HG03457 (cell line): ENCODE measurements around the gene OR10G4.
"Not testable (repeated sequence)": the region's sequence is repeated elsewhere in the genome, so short reads cannot be mapped to it uniquely, and the experiment has no call there.

Experiments
- ATAC-seq: cut with Tn5 transposase; IDR thresholded peaks from one replicate; pipeline ENCODE4 v1.9.1; 2021; ENCODE audit warnings: moderate number of reproducible peaks; ENCODE audit not compliant: unreplicated experiment

The OR10G4 gene, protein sequence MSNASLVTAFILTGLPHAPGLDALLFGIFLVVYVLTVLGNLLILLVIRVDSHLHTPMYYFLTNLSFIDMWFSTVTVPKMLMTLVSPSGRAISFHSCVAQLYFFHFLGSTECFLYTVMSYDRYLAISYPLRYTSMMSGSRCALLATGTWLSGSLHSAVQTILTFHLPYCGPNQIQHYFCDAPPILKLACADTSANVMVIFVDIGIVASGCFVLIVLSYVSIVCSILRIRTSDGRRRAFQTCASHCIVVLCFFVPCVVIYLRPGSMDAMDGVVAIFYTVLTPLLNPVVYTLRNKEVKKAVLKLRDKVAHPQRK

DNA sequence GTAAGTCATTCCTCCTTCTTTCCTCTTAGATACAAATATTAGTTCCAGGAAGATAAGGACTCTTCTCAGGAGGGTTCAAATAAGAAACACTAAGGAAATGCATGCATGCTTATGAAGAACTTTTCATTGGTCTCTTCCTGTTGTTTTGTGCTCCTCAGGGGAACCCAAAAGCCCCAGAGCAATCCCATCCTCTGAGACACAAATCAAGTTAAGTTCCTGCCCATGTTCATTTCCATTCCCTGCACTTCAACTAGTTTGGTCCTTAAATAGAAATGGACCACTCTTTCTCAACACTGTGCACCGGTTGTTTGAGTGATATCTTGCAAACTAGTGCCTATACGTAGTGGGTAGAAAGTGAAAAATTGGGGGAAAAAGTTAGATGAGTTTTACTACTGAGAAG, at the start of gene OR10G4:
TSS of gene OR10G4 (plus strand) at position 301 of the 400 bp plus-strand sequence. CDS start 2,578 bp downstream, outside the sequence.
- ATAC-seq: no peak

DNA sequence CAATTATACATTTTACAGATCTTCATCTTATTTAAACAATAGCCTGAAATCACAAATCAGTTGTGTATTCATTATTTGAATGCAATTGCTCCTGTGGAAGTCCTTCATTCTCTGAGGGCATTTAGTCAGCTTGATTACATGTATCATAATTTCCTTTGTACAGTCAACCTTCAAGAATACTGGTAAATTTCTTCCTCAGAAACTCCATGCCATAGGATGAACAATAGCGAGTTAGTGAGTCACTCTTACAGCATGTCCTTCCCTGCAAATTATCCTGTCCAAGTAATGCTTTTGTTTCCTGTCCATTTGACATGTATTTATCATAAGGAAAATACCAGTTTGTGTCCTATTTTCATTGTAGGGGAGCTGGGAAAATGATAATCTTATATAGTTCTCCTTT, 39.0 kb upstream of the OR10G4 start:
- no peak for ATAC-seq

DNA sequence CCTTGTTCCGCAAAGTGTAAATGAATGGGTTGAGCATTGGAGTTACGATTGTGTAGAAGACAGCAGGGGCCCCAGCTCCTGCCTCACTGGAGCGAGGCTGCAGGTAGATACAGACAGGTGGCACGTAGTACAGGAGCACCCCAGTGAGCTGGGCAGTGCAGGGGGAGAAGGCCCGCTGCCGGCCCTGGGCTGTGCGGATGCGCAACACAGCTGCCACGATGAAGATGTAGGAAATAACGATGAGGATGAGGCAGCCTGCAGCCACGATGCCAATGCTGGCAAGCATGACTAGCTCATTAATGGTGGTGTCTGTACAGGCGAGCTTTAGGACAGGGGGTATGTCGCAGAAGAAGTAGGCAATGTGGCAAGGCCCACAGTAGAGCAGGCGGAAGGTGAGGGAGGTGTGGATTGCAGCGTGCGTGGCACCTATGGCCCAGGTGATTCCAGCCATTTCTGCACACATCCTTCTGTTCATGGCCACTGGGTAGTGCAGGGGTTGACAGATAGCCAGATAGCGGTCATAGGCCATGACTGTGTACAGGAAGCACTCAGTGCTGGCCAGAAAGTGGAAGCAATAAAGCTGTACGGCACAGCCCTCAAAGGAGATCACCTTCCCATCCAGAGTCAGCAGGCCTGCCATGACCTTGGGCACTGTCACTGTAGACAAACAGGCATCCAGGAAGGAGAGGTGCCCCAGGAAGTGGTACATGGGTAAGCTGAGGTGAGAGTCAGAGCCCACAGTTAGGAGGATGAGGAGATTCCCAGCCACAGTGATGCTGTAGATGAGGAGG, 35.8 kb upstream of the OR10G4 start:
- no peak for ATAC-seq

DNA sequence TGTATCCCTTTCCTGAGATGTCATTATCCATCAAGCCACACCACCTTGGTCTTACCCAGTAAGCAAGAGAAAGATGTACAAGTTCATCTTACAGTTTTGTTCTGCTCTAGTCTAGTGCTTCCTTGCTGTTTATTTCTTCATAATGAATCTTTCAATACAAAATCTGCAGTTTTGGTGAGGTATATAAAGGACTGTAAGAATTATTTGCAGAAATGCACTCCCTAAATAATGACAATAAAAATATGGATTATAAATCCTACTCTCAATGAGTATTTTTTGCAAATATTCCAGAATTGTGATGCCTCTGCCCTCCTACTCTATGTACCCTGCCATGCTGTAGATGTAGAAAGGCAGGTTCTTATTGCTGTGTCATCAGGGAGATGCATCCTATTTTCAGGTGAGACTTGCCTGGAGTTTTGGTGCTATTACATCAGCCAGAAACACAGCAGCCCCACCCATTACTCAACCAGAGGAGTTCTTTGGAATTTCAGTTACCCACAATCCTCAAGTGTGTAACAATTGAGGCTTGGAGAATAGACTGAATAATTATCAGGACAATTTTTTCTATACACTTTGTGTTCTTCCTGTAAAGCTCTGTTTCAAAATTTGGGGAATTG, 35.0 kb upstream of the OR10G4 start, which contains the start of gene OR10S1:
TSS of gene OR10S1 (minus strand) at position 51 of the 617 bp plus-strand sequence. CDS start 117 bp downstream, outside the sequence.
- no peak for ATAC-seq

DNA sequence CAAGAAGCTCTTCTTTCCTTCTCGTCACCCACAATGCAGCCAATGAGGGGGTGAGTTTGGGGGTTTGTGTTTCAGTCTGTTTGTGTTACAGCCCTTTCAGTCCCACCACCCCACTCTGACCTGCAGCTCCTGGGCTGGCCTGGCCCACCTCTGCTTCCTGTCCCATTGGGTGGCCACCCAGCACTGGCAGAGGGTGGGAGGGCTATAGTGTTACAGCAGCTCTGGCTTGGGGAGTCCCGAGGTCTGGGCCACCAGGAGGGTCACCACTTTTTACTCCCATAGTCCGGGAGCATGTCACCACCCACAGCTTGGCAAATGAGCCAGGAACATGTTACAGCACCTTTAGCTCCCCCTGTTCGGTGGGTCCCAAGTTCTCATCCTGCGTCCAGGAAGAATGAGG, 33.5 kb upstream of the OR10G4 start:
- ATAC-seq: no peak

DNA sequence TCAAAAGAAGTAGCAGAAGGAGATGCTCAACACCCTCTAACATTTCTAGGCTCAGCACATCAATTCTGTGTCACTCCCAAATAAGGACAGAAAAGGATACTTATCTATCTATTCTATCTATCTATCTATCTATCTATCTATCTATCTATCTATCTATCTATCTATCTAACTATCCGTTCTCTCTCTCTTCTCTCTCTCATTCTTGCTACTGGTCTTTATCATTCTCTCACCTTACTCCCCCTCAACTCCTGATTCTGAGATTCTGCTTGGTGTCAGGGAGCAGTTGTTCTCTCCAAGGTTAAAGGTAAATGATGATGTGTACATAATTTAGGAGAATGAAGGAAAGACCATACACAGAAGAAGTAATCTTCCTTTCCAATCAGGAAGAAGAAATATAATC, 17.7 kb upstream of the OR10G4 start, which contains the start of gene OR10G6:
TSS of gene OR10G6 (minus strand) at position 43 of the 400 bp plus-strand sequence. CDS start at position 43, 0 bp downstream.
- ATAC-seq: no peak

DNA sequence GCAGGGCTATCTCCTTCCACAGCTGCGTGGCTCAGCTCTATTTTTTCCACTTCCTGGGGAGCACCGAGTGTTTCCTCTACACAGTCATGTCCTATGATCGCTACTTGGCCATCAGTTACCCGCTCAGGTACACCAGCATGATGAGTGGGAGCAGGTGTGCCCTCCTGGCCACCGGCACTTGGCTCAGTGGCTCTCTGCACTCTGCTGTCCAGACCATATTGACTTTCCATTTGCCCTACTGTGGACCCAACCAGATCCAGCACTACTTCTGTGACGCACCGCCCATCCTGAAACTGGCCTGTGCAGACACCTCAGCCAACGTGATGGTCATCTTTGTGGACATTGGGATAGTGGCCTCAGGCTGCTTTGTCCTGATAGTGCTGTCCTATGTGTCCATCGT, 3.0 kb downstream of the OR10G4 start:
- ATAC-seq: not testable (repeated sequence)

DNA sequence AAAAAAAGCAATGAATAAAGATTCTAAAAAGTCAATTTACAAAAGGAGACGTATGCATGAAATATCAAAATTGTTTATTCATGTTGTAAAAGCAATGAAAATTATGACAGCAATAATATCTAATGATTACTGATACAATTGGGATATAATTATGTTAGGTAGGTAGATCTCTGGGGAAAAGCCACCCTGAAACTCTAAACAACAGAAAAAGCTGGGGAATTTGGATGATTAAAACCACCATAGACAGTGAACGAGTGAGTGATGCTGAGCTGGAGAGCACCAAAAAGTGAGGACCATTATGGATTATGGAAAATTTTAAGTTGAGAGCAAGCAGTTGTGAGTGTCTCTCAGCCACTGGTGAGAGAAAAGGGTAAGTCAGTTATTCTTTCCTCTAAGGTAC, 13.7 kb downstream of the OR10G4 start, which contains the start of gene OR10G8:
TSS of gene OR10G8 (plus strand) at position 301 of the 400 bp plus-strand sequence. CDS start 2,825 bp downstream, outside the sequence.
- ATAC-seq: no peak

DNA sequence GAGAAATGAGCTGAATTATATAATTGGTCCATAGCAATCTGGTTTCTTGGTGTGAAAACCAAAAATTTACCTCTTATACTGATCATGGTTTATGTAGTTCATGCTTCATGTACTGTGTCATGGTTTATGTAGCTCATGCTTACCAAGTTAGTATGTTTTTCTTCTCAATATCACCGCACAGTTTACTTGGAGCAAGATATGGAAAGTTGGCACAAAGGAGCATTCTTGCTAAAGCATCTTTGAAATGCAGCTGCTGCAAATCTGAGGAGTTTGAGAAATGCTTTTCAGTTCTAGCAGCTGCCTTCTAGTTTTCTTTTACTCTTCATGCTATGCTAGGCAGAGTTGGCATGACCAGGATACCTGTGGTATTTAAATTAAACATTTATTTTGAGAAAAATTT, 23.9 kb downstream of the OR10G4 start:
- ATAC-seq: no peak

DNA sequence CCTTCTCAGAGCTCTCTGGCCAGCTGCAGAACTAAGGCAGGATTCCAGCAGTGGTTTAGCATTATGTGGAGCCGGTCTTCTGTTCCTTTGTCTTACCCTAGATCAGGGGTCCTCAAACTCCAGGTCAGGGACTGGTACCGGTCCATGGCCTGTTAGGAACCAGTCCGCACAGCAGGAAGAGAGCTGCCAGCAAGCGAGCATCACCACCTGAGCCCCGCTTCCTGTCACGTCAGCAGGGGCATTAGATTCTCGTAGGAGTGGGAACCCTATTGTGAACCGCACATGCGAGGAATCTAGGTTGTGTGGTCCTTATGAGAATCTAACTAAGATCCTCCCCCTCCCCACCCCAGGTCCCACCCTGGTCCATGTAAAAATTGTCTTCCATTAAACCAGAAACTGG, 26.8 kb downstream of the OR10G4 start:
- no peak for ATAC-seq

DNA sequence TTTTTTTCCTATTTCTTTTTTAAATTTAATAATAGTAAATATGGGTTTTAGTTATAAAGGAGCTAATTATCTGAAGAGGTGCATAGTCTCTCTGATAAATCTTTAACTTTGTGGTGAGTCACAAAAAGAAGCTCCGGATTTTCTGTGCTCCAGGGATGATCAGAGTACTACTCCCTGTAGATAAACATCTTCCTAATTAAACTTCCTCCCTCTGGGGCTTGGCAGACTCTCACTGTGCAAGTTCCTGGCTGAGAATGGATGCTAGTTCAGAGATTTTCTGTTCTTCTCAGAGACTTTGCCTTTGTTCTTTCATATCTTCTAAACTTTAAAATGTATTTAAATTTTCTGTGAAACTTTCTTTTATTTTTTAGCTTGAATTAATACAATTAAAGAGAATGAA, 28.5 kb downstream of the OR10G4 start, which contains the start of gene OR10G7:
TSS of gene OR10G7 (minus strand) at position 72 of the 400 bp plus-strand sequence. CDS start 2,324 bp downstream, outside the sequence.
- ATAC-seq: no peak

DNA sequence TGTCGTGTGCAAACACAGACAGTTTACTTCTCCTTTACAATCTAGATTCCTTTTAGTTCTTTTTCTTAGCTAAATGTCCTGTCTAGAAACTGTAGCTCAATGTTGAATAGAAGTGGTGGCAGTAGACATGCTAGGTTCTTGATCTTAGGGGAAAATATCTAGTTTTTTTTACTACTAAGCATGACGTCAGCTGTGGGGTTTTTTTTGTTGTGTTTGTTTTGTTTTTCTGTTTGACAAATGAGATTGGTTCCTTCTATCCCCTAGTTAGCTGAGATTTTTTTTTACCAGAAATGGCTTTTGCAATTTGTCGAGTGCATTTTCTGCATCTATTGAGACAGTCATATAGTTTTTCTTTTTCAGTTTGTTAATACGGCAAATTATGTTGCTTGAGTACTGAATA, 30.6 kb downstream of the OR10G4 start:
- no peak for ATAC-seq

DNA sequence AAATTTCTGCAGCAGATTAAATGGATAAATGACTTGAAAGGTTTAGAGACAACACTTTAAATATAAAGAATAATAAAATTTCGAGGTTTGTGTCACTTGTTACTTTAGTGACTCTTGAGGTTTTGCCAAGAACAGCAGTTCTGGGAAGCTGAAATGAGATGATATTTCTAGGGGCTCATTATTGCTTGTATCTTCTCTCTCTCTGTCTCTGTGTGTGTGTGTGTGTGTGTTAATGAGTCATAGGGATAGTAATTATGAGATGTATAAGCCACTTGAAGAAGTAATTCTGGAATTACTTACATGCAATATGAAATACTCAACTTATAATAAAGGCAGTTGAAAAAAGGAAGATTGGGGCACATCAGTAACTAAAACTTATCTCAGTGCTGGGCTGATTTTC, 38.0 kb downstream of the OR10G4 start:
- ATAC-seq: no peak

DNA sequence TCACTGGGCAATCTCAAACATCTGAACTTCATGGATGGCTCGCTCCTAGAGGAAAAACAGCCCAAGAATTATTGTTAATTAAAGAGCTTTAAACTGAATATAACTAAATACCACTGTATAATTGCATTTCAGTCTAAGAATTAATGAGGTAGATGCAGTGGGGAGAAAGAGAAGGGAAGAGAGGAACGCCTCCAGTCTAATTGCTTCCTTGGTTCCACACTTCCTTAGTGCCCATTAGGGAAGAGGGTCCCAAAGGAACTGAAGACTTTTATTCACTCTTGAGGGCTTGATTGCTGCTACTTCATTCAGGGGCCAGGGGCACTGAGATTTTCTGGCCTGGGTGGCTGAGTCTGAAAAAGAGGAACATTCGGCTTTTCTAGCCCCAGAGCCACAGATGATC, 40.2 kb downstream of the OR10G4 start:
- ATAC-seq: no peak
